ENCODE results near the gene PLET1. TPM values are rescaled to one million over a fixed set of nuclear protein-coding genes. Genes with fewer than 3 reads are reported as not detected.

The PLET1 gene
- total RNA-seq, 2 donors from 2014 or later: not detected

GRCh38 chr11:112280268-112281126 is 19.8 kb upstream of the PLET1 start:
- TF ChIP-seq POLR2AphosphoS5 (IDR thresholded peaks at IDR 0.05): peak; percentile 13
- no peak for TF ChIP-seq POLR2A (IDR thresholded peaks at IDR 0.05)
- TF ChIP-seq CTCF (IDR thresholded peaks at IDR 0.05): peak; percentile 52 to 76 (median 62)
- Histone ChIP-seq H3K27me3 (replicated peaks; ENCODE audit: insufficient read depth) (no peaks in the 10 kb centered on the region), H3K36me3 (no peaks in the 10 kb centered on the region), H3K9me3 (no peaks in the 10 kb centered on the region), H3K4me1 (replicated peaks) (no peaks in the 10 kb centered on the region), H3K4me3 (peak overlapping the region; percentile 24 to 28), H3K27ac (peak overlapping the region; percentile 14 to 38)
- intact Hi-C loops (cut with DNase I): loop anchor here (2.0 kb wide), 1 partner anchor 62 kb away; no protein-coding TSS in a partner anchor
- WGBS: 2% methylated on average over 18 of the region's 18 CpGs
- peak; percentile 68 for DNase-seq (ENCODE audit: low spot score)

- intact Hi-C loops (cut with DNase I): loop anchor here (2.0 to 5.0 kb wide), 2 partner anchors 61 to 168 kb away; no protein-coding TSS in a partner anchor
- Histone ChIP-seq H3K4me3 (peak overlapping the region; percentile 24 to 28), H3K4me1 (replicated peaks) (no peaks in the 10 kb centered on the region), H3K27ac (peak overlapping the region; percentile 14 to 38), H3K36me3 (no peaks in the 10 kb centered on the region), H3K27me3 (replicated peaks; ENCODE audit: insufficient read depth) (no peaks in the 10 kb centered on the region), H3K9me3 (no peaks in the 10 kb centered on the region)
- WGBS: 5% methylated on average over 15 of the region's 15 CpGs
- peak; percentile 42 for DNase-seq (ENCODE audit: low spot score)
- TF ChIP-seq CTCF (IDR thresholded peaks at IDR 0.05) (peak; percentile 63 to 92 (median 79)), POLR2A (IDR thresholded peaks at IDR 0.05) (no peak)
Measured at GRCh38 chr11:112279901-112280267, 19.2 kb upstream of the PLET1 start.

GRCh38 chr11:112278803-112279202 is 18.1 kb upstream of the PLET1 start:
- Histone ChIP-seq H3K9me3 (no peaks in the 10 kb centered on the region), H3K4me3 (no peak overlapping the region), H3K36me3 (no peaks in the 10 kb centered on the region), H3K27me3 (replicated peaks; ENCODE audit: insufficient read depth) (no peaks in the 10 kb centered on the region), H3K4me1 (replicated peaks) (no peaks in the 10 kb centered on the region), H3K27ac (no peak overlapping the region)
- WGBS: 70% methylated on average over 3 of the region's 3 CpGs
- intact Hi-C loops (cut with DNase I): loop anchor here (5.0 kb wide), 1 partner anchor 167 kb away; no protein-coding TSS in a partner anchor
- TF ChIP-seq POLR2A (IDR thresholded peaks at IDR 0.05) (no peak), CTCF (IDR thresholded peaks at IDR 0.05) (no peak), POLR2AphosphoS5 (IDR thresholded peaks at IDR 0.05) (no peak)
- no peak for DNase-seq (ENCODE audit: low spot score)

GRCh38 chr11:112277941-112278340 is 17.3 kb upstream of the PLET1 start:
- Histone ChIP-seq H3K36me3 (no peaks in the 10 kb centered on the region), H3K9me3 (no peaks in the 10 kb centered on the region), H3K27me3 (replicated peaks; ENCODE audit: insufficient read depth) (no peaks in the 10 kb centered on the region), H3K27ac (no peak overlapping the region), H3K4me1 (replicated peaks) (no peaks in the 10 kb centered on the region), H3K4me3 (no peak overlapping the region)
- no peak for TF ChIP-seq POLR2A (IDR thresholded peaks at IDR 0.05)
- intact Hi-C loops (cut with DNase I): loop anchor here (5.0 kb wide), 1 partner anchor 166 kb away; no protein-coding TSS in a partner anchor
- DNase-seq (ENCODE audit: low spot score): no peak

- Histone ChIP-seq H3K9me3 (no peaks in the 10 kb centered on the region), H3K4me3 (no peak overlapping the region), H3K4me1 (replicated peaks) (no peaks in the 10 kb centered on the region), H3K36me3 (no peaks in the 10 kb centered on the region), H3K27ac (no peak overlapping the region), H3K27me3 (replicated peaks; ENCODE audit: insufficient read depth) (no peaks in the 10 kb centered on the region)
- no peak for DNase-seq (ENCODE audit: low spot score)
- intact Hi-C loops (cut with DNase I): loop anchor here (5.0 kb wide), 1 partner anchor 165 kb away; no protein-coding TSS in a partner anchor
- no peak for TF ChIP-seq CTCF (IDR thresholded peaks at IDR 0.05)
- no peak for TF ChIP-seq POLR2A (IDR thresholded peaks at IDR 0.05)
- no peak for TF ChIP-seq POLR2AphosphoS5 (IDR thresholded peaks at IDR 0.05)
- WGBS: 57% methylated on average over 1 of the region's 1 CpG
Measured at GRCh38 chr11:112277029-112277428, 16.4 kb upstream of the PLET1 start.

All from prostate gland (tissue), 2 donors.